Measurements from ENCODE around the gene RARB.

The RARB gene

GRCh38 chr3:25586167-25586505 is 158.1 kb downstream of the RARB start:
- Histone ChIP-seq H3K27ac (ENCODE audit: low read depth, low read length) (no peak overlapping the region), H3K9ac (ENCODE audit: low read length in 5 of 5) (no peak overlapping the region), H3K4me1 (ENCODE audit: control insufficient read depth in 5 of 5, insufficient read depth in 5 of 5, low read length in 5 of 5) (no peaks in the 10 kb centered on the region), H3K4me3 (ENCODE audit: low read depth in 1 of 5, low read length in 5 of 5) (no peak overlapping the region), H3K36me3 (ENCODE audit: control insufficient read depth in 5 of 5, insufficient read depth in 5 of 5, low read length in 5 of 5) (no peaks in the 10 kb centered on the region), H3K9me3 (ENCODE audit: control insufficient read depth in 5 of 5, low read length in 5 of 5) (peaks cover 0 to 5% (median 2%) of the 10 kb centered on the region in 5 donors), H3K27me3 (ENCODE audit: control insufficient read depth in 5 of 5, insufficient read depth in 4 of 5, low read length in 5 of 5) (no peaks in the 10 kb centered on the region)

DNA sequence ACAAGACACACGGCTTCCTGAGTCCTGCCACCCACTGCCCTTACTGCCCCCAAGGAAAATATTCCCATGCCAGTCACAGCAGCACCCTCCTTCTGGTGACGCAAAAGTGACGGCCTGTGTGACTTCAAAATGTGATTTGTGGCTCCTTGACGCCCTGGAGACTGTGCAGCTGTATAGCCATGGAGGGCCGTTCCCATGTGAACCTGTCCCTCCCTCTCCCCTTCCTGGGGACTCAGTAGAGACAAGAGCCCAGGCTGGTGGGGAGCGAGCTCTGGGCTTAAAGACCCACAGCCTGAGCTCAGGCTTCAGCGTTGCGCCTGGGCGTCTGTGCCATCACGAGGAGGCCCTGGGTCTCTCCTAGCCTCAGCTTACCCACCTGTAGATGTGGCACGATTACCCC is 158.5 kb downstream of the RARB start:
- no peaks in the 10 kb centered on the region for H3K4me1 ChIP-seq (ENCODE audit: control insufficient read depth in 5 of 5, insufficient read depth in 5 of 5, low read length in 5 of 5)
- H3K9me3 ChIP-seq (ENCODE audit: control insufficient read depth in 5 of 5, low read length in 5 of 5) = peaks cover 0 to 5% (median 2%) of the 10 kb centered on the region in 5 donors
- H3K27ac ChIP-seq (ENCODE audit: low read depth, low read length) = no peak overlapping the region
- no peak overlapping the region for H3K9ac ChIP-seq (ENCODE audit: low read length in 5 of 5)
- no peak overlapping the region for H3K4me3 ChIP-seq (ENCODE audit: low read depth in 1 of 5, low read length in 5 of 5)
- H3K36me3 ChIP-seq (ENCODE audit: control insufficient read depth in 5 of 5, insufficient read depth in 5 of 5, low read length in 5 of 5) = no peaks in the 10 kb centered on the region
- no peaks in the 10 kb centered on the region for H3K27me3 ChIP-seq (ENCODE audit: control insufficient read depth in 5 of 5, insufficient read depth in 4 of 5, low read length in 5 of 5)

DNA sequence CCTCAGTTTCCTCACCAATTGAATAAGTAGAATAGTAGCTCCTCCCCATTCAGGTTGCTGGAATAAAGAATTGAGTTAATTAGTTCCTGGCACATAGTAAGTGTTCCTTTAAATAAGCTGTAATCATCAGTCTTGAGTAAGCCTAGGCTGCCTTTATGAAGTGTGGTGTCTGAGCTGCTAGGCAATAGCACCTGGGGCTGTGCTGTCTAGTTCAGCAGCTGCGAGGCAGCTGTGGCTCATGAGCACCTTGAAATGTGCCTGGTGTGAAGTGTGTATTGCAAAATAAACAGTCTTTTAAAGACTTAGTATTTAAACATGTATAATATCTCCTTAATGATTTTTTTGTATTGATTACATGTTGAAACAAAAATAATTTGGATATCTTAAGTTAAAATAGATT is 159.0 kb downstream of the RARB start:
- H3K27me3 ChIP-seq (ENCODE audit: control insufficient read depth in 5 of 5, insufficient read depth in 4 of 5, low read length in 5 of 5) = no peaks in the 10 kb centered on the region
- H3K27ac ChIP-seq (ENCODE audit: low read depth, low read length) = no peak overlapping the region
- H3K4me3 ChIP-seq (ENCODE audit: low read depth in 1 of 5, low read length in 5 of 5) = no peak overlapping the region
- H3K9me3 ChIP-seq (ENCODE audit: control insufficient read depth in 5 of 5, low read length in 5 of 5) = peaks cover 0 to 3% (median 2%) of the 10 kb centered on the region in 5 donors
- peaks cover 0 to under 1% (median 0%) of the 10 kb centered on the region in 5 donors for H3K4me1 ChIP-seq (ENCODE audit: control insufficient read depth in 5 of 5, insufficient read depth in 5 of 5, low read length in 5 of 5)
- H3K9ac ChIP-seq (ENCODE audit: low read length in 5 of 5) = no peak overlapping the region
- H3K36me3 ChIP-seq (ENCODE audit: control insufficient read depth in 5 of 5, insufficient read depth in 5 of 5, low read length in 5 of 5) = no peaks in the 10 kb centered on the region

DNA sequence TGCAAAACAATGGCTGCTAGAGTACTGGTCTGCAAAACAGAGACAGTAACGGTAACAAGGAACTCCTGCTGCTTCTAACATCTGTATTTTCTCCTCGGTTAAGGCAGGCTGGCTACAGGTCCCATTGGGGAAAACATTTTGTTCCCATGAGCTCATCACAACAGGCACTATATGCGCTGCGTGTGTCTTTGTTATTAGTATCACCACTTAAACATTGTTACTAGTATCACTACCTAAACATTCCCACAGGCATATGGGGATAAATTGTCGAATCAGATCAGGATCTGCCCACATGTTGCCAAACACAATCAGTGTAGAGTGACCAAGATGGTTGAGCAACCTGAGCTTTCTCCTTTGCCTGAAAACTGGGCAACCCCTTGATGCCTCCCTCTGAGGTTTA is 159.5 kb downstream of the RARB start:
- Histone ChIP-seq H3K4me3 (ENCODE audit: low read depth in 1 of 5, low read length in 5 of 5) (no peak overlapping the region), H3K27ac (ENCODE audit: low read depth, low read length) (no peak overlapping the region), H3K4me1 (ENCODE audit: control insufficient read depth in 5 of 5, insufficient read depth in 5 of 5, low read length in 5 of 5) (peaks cover 0 to 5% (median 4%) of the 10 kb centered on the region in 5 donors), H3K9me3 (ENCODE audit: control insufficient read depth in 5 of 5, low read length in 5 of 5) (no peaks in the 10 kb centered on the region), H3K36me3 (ENCODE audit: control insufficient read depth in 5 of 5, insufficient read depth in 5 of 5, low read length in 5 of 5) (no peaks in the 10 kb centered on the region), H3K9ac (ENCODE audit: low read length in 5 of 5) (no peak overlapping the region), H3K27me3 (ENCODE audit: control insufficient read depth in 5 of 5, insufficient read depth in 4 of 5, low read length in 5 of 5) (no peaks in the 10 kb centered on the region)

GRCh38 chr3:25587975-25588374 is 159.9 kb downstream of the RARB start:
- no peak overlapping the region for H3K9ac ChIP-seq (ENCODE audit: low read length in 5 of 5)
- no peak overlapping the region for H3K4me3 ChIP-seq (ENCODE audit: low read depth in 1 of 5, low read length in 5 of 5)
- H3K36me3 ChIP-seq (ENCODE audit: control insufficient read depth in 5 of 5, insufficient read depth in 5 of 5, low read length in 5 of 5) = no peaks in the 10 kb centered on the region
- no peaks in the 10 kb centered on the region for H3K27me3 ChIP-seq (ENCODE audit: control insufficient read depth in 5 of 5, insufficient read depth in 4 of 5, low read length in 5 of 5)
- peaks cover 0 to 10% (median 9%) of the 10 kb centered on the region in 5 donors for H3K4me1 ChIP-seq (ENCODE audit: control insufficient read depth in 5 of 5, insufficient read depth in 5 of 5, low read length in 5 of 5)
- no peaks in the 10 kb centered on the region for H3K9me3 ChIP-seq (ENCODE audit: control insufficient read depth in 5 of 5, low read length in 5 of 5)
- H3K27ac ChIP-seq (ENCODE audit: low read depth, low read length) = no peak overlapping the region

DNA sequence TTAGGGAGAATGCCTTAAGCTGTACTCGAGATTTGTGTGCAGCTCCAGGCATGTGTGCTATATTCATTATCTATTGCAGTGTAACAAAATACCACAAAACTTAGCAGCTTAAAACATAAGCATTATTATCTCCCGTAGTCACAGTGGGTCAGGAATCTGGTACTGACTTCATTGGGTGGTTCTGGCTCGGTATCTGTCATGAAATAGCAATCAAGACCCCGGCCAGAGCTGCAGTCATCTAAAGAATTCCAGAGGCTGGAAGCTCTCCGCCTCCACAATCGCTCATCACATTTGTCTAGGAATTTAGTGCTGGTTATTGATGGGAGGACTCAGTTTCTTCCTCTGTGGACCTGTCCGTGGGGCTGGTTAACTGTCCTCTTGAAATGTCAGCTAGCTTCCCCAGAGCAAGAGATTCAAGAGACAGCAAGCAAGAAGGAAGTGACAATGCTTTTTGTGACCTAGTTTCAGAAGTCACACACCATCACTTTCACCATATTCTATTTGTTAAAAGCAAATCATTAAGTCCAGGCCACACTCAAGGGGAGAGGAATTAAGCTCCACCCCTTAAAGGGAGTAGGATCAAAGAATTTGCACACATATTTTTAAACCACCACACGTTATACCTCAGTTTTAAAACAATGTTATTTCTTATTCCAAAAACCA is 160.5 kb downstream of the RARB start:
- peaks cover 0 to 15% (median 13%) of the 10 kb centered on the region in 5 donors for H3K4me1 ChIP-seq (ENCODE audit: control insufficient read depth in 5 of 5, insufficient read depth in 5 of 5, low read length in 5 of 5)
- H3K4me3 ChIP-seq (ENCODE audit: low read depth in 1 of 5, low read length in 5 of 5) = no peak overlapping the region
- H3K27me3 ChIP-seq (ENCODE audit: control insufficient read depth in 5 of 5, insufficient read depth in 4 of 5, low read length in 5 of 5) = no peaks in the 10 kb centered on the region
- no peaks in the 10 kb centered on the region for H3K9me3 ChIP-seq (ENCODE audit: control insufficient read depth in 5 of 5, low read length in 5 of 5)
- no peaks in the 10 kb centered on the region for H3K36me3 ChIP-seq (ENCODE audit: control insufficient read depth in 5 of 5, insufficient read depth in 5 of 5, low read length in 5 of 5)
- no peak overlapping the region for H3K27ac ChIP-seq (ENCODE audit: low read depth, low read length)
- no peak overlapping the region for H3K9ac ChIP-seq (ENCODE audit: low read length in 5 of 5)

- Histone ChIP-seq H3K9me3 (ENCODE audit: control insufficient read depth in 5 of 5, low read length in 5 of 5) (no peaks in the 10 kb centered on the region), H3K4me1 (ENCODE audit: control insufficient read depth in 5 of 5, insufficient read depth in 5 of 5, low read length in 5 of 5) (peaks cover 0 to 18% (median 17%) of the 10 kb centered on the region in 5 donors), H3K27me3 (ENCODE audit: control insufficient read depth in 5 of 5, insufficient read depth in 4 of 5, low read length in 5 of 5) (no peaks in the 10 kb centered on the region), H3K9ac (ENCODE audit: low read length in 5 of 5) (no peak overlapping the region), H3K36me3 (ENCODE audit: control insufficient read depth in 5 of 5, insufficient read depth in 5 of 5, low read length in 5 of 5) (no peaks in the 10 kb centered on the region), H3K4me3 (ENCODE audit: low read depth in 1 of 5, low read length in 5 of 5) (no peak overlapping the region), H3K27ac (ENCODE audit: low read depth, low read length) (no peak overlapping the region)
Observed at GRCh38 chr3:25589104-25589782, 161.2 kb downstream of the RARB start.

DNA sequence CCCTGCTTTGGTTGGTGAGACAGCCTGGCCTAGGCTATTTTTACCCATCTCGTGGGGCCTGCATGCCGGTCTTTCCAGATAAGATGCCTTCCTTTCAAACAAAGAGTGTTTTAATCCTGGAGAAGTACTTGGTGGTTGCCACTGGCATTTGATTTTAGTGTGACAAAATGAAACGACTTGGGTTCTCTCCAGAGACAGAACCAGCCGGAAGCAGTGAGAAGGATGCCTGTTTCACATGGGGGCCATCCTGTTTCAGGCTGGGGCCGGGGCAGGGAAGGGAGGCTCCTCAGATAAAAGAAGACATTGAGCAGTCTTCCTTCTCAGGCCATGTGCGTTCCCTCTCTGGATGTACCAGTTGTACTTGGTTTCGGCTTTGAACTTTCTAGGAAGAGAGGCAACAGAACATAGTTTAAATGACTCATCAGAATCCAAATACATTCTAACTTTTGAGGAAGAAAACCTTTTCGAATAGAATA is 161.8 kb downstream of the RARB start:
- Histone ChIP-seq H3K27ac (ENCODE audit: low read depth, low read length) (no peak overlapping the region), H3K9ac (ENCODE audit: low read length in 5 of 5) (no peak overlapping the region), H3K9me3 (ENCODE audit: control insufficient read depth in 5 of 5, low read length in 5 of 5) (no peaks in the 10 kb centered on the region), H3K4me1 (ENCODE audit: control insufficient read depth in 5 of 5, insufficient read depth in 5 of 5, low read length in 5 of 5) (peaks cover 0 to 18% (median 17%) of the 10 kb centered on the region in 5 donors), H3K27me3 (ENCODE audit: control insufficient read depth in 5 of 5, insufficient read depth in 4 of 5, low read length in 5 of 5) (no peaks in the 10 kb centered on the region), H3K36me3 (ENCODE audit: control insufficient read depth in 5 of 5, insufficient read depth in 5 of 5, low read length in 5 of 5) (no peaks in the 10 kb centered on the region), H3K4me3 (ENCODE audit: low read depth in 1 of 5, low read length in 5 of 5) (no peak overlapping the region)

DNA sequence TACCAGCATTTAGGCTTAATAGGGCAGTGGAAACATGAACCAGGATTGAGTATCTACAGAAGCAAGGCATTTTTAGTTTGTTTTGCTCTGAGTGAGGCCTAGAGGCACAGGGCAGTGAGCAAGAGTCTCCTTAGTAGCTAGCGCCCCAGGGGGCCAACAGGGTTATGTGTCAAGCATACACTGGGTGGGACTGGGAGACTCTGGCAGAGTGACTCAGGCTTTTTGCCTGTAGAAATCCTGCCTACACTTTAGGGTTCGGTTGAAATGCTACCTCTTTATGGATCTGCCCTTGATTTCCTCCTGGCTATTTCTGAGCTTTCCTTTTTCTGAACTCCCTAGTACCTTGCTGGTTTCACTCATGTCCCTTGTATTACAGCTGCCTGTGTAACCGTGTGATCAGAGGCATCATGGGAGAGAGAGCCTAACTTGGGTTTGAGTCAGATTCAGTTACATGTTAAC is 164.5 kb downstream of the RARB start:
- no peaks in the 10 kb centered on the region for H3K27me3 ChIP-seq (ENCODE audit: control insufficient read depth in 5 of 5, insufficient read depth in 4 of 5, low read length in 5 of 5)
- no peak overlapping the region for H3K27ac ChIP-seq (ENCODE audit: low read depth, low read length)
- no peaks in the 10 kb centered on the region for H3K9me3 ChIP-seq (ENCODE audit: control insufficient read depth in 5 of 5, low read length in 5 of 5)
- H3K36me3 ChIP-seq (ENCODE audit: control insufficient read depth in 5 of 5, insufficient read depth in 5 of 5, low read length in 5 of 5) = peaks cover 6 to 15% (median 11%) of the 10 kb centered on the region in 5 donors
- H3K4me1 ChIP-seq (ENCODE audit: control insufficient read depth in 5 of 5, insufficient read depth in 5 of 5, low read length in 5 of 5) = peaks cover 0 to 18% (median 17%) of the 10 kb centered on the region in 5 donors
- peak overlapping the region in 1 of 5 donors; percentile 16 for H3K9ac ChIP-seq (ENCODE audit: low read length in 5 of 5)
- H3K4me3 ChIP-seq (ENCODE audit: low read depth in 1 of 5, low read length in 5 of 5) = no peak overlapping the region

DNA sequence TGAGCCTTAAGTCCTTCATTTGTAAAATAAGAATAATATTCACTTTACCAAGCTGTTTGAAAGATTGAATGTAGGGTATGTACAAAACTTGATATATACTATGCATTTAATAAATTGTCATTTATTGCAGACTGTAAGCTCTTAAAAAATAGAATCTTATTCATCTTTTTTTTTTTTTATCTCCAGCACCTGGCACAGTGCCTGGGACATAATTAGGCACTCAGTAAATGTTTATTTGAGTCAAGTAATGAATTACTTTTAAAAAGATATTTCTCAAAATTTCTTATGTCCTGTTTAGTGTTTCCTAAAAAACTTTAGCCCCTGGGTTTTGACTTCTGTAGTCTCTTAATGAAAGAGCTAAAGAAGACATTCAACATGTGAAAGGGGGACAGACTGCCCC is 164.9 kb downstream of the RARB start:
- Histone ChIP-seq H3K9me3 (ENCODE audit: control insufficient read depth in 5 of 5, low read length in 5 of 5) (no peaks in the 10 kb centered on the region), H3K4me3 (ENCODE audit: low read depth in 1 of 5, low read length in 5 of 5) (no peak overlapping the region), H3K27ac (ENCODE audit: low read depth, low read length) (peak overlapping the region; percentile 32), H3K9ac (ENCODE audit: low read length in 5 of 5) (no peak overlapping the region), H3K4me1 (ENCODE audit: control insufficient read depth in 5 of 5, insufficient read depth in 5 of 5, low read length in 5 of 5) (peaks cover 0 to 18% (median 17%) of the 10 kb centered on the region in 5 donors), H3K36me3 (ENCODE audit: control insufficient read depth in 5 of 5, insufficient read depth in 5 of 5, low read length in 5 of 5) (peaks cover 6 to 19% (median 15%) of the 10 kb centered on the region in 5 donors), H3K27me3 (ENCODE audit: control insufficient read depth in 5 of 5, insufficient read depth in 4 of 5, low read length in 5 of 5) (no peaks in the 10 kb centered on the region)

Data from subcutaneous abdominal adipose tissue (tissue), 5 donors.